ENCODE data around the gene SH3BGR. TPM values are rescaled to one million over a fixed set of nuclear protein-coding genes. Genes with fewer than 3 reads are reported as not detected.
A peak's percentile ranks its signal among the peaks of the same experiment; 100 is the strongest.

Gene SH3BGR
- total and polyA plus RNA-seq, 4 donors: 17.0 to 72.2 (median 39.8) TPM

DNA sequence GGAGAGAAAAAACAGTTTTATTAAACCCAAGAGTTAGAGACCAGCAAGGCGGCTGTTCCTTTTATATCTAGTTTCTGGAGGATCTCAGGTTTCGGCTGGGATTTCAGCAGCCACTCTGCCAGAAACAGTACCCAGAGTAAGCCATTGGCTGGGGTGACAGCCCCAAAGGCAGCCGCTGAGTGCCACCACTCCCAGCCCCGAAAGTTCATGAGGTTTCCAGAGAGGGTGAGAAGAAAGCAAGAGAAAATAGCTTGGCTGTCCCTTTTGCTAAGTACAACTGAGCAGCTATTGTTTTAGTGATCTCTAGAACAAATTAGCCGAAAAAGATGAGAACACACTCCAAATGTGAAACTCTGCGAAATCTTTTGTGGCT is 1.2 kb downstream of the SH3BGR start:
- intact Hi-C loops (cut with DNase I): no loop called here
- H3K4me1 ChIP-seq (ENCODE audit: control insufficient read depth in 1 of 2, insufficient read depth in 2 of 2, low read length in 2 of 2): no peaks in the 10 kb centered on the region
- WGBS, 2 donors: 21 to 30% methylated on average over 6 of the region's 6 CpGs
- peak; percentile 51 for ATAC-seq (ENCODE audit: low FRiP score)
- no peaks in the 10 kb centered on the region for H3K27me3 ChIP-seq (ENCODE audit: control insufficient read depth in 1 of 2, insufficient read depth in 2 of 2, low read length in 1 of 2)
- peak overlapping the region; percentile 39 to 79 for H3K27ac ChIP-seq (ENCODE audit: low read depth in 1 of 2, low read length in 2 of 2)
- DNase-seq: no peak
- H3K4me3 ChIP-seq (ENCODE audit: low read length in 2 of 2): peak overlapping the region; percentile 10 to 62
- H3K36me3 ChIP-seq (ENCODE audit: control insufficient read depth in 1 of 2, insufficient read depth in 2 of 2, low read length in 1 of 2): no peaks in the 10 kb centered on the region
- H3K9me3 ChIP-seq (ENCODE audit: control insufficient read depth, low read length): no peaks in the 10 kb centered on the region

DNA sequence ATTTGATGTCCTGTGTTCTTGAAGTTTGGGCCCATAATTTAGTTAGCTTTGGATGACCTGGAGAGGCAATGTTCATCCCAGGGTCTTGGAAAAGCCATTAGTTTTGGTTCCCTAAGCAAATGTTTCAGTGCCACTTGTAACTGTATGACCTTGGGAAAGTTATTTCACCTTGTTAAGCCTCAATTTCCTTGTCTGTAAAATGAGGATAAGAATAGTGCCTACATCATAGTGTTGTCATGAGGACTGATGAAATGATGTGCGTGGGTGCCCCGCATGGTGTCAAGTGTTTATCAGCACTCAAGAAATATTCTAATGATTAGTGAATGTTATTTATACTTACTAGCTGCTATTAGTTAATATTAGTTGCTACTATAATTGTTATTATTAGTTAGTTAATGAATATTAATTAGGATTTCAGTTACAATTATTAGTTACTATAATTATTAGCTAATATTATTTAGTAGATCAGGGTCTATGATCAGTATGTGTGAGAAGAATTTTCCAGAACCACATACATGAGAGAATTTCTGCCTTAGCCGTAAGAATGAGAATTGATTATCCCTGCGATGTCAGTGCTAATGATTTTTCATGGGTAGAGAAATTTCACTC is 1.9 kb downstream of the SH3BGR start:
- H3K4me3 ChIP-seq (ENCODE audit: low read length in 2 of 2): peak overlapping the region in 1 of 2 donors; percentile 23
- H3K27ac ChIP-seq (ENCODE audit: low read depth in 1 of 2, low read length in 2 of 2): peak overlapping the region in 1 of 2 donors; percentile 39
- DNase-seq (no peak), ATAC-seq (ENCODE audit: low FRiP score) (no peak)
- no peaks in the 10 kb centered on the region for H3K9me3 ChIP-seq (ENCODE audit: control insufficient read depth, low read length)
- H3K27me3 ChIP-seq (ENCODE audit: control insufficient read depth in 1 of 2, insufficient read depth in 2 of 2, low read length in 1 of 2): no peaks in the 10 kb centered on the region
- intact Hi-C loops (cut with DNase I): no loop called here
- 56 to 75% methylated on average over 4 of the region's 4 CpGs for WGBS, 2 donors
- no peaks in the 10 kb centered on the region for H3K36me3 ChIP-seq (ENCODE audit: control insufficient read depth in 1 of 2, insufficient read depth in 2 of 2, low read length in 1 of 2)
- H3K4me1 ChIP-seq (ENCODE audit: control insufficient read depth in 1 of 2, insufficient read depth in 2 of 2, low read length in 2 of 2): no peaks in the 10 kb centered on the region

DNA sequence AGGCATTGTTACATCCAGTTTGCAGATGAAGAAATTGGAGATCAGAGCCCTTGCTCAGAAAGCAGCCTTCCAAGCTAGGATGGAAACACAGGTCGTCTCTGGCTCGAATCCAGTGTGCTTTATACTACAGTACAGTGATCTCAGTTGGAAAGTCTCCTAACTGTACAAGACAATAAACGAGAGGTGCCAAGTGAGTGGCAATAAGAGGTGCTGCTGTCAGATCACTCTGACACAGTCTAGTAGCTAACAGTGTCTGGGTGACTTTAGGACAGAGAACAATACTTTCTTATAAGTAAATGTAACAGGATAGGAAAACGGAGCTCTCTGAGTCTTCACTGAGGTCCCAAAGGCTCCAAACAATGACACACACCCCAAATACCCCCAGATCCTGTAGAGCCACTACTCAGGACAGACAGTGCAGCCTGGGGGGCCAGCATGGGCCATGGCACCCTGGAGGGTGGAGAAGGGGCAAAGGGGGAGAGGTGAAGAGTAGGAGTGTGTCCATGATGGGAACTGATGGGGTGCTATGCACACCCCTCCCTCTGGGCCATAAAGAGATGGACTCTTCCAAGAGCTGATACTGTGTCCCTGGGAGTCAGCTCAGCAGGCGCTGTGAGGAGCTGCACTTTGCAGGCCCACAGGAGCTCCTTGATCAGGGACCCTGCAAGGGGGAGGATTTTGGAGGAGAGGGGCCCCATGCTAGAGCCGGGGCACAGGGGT is 3.3 kb downstream of the SH3BGR start:
- Histone ChIP-seq H3K36me3 (ENCODE audit: control insufficient read depth in 1 of 2, insufficient read depth in 2 of 2, low read length in 1 of 2) (no peaks in the 10 kb centered on the region), H3K9me3 (ENCODE audit: control insufficient read depth, low read length) (no peaks in the 10 kb centered on the region), H3K27ac (ENCODE audit: low read depth in 1 of 2, low read length in 2 of 2) (peak overlapping the region in 1 of 2 donors; percentile 21), H3K27me3 (ENCODE audit: control insufficient read depth in 1 of 2, insufficient read depth in 2 of 2, low read length in 1 of 2) (no peaks in the 10 kb centered on the region), H3K4me3 (ENCODE audit: low read length in 2 of 2) (no peak overlapping the region), H3K4me1 (ENCODE audit: control insufficient read depth in 1 of 2, insufficient read depth in 2 of 2, low read length in 2 of 2) (no peaks in the 10 kb centered on the region)
- no peak for DNase-seq
- WGBS, 2 donors: 40 to 50% methylated on average over 6 of the region's 6 CpGs
- intact Hi-C loops (cut with DNase I): no loop called here
- ATAC-seq (ENCODE audit: low FRiP score): no peak

DNA sequence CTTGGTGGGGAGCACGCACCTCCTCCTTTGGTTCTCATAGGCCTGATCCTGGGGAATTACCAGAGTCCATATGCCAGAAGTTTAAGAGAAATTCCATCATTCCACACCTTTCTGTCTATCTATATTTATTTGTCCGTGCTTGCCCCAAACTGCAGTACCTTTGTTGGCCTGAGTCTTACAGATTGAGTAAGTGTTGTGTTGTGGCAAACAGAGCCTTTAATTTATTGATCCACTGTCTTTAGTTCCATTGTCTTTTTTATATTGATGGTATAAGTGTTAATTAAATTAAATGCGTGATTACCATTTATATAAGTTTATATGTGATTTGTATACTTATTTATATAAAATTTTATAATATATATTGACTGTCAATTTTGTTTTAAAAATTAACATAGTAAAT is 4.9 kb downstream of the SH3BGR start:
- Histone ChIP-seq H3K27me3 (ENCODE audit: control insufficient read depth in 1 of 2, insufficient read depth in 2 of 2, low read length in 1 of 2) (no peaks in the 10 kb centered on the region), H3K36me3 (ENCODE audit: control insufficient read depth in 1 of 2, insufficient read depth in 2 of 2, low read length in 1 of 2) (no peaks in the 10 kb centered on the region), H3K4me3 (ENCODE audit: low read length in 2 of 2) (no peak overlapping the region), H3K27ac (ENCODE audit: low read depth in 1 of 2, low read length in 2 of 2) (no peak overlapping the region), H3K4me1 (ENCODE audit: control insufficient read depth in 1 of 2, insufficient read depth in 2 of 2, low read length in 2 of 2) (no peaks in the 10 kb centered on the region), H3K9me3 (ENCODE audit: control insufficient read depth, low read length) (no peaks in the 10 kb centered on the region)
- intact Hi-C loops (cut with DNase I): no loop called here
- DNase-seq (no peak), ATAC-seq (ENCODE audit: low FRiP score) (no peak)
- WGBS, 2 donors: 57 to 72% methylated on average over 3 of the region's 3 CpGs

DNA sequence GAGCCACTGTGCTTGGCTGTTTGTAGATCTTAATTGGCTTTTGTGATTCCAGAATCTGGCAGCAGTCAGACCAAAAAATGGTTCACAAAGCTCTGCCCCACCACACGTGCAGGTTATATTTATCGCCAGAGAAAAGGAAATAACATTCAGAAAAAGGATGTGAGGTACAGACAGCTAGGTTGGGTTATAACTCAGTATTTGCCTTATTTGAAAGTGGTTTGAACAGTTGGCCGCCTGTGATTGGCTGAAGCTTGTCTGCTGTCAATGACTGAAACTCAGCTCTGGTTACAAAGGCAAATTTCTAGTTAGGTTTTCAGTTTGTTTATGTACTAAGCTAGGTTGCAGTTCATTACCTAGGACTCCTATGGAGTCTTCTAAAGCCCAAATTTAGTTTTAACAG is 9.6 kb downstream of the SH3BGR start:
- ATAC-seq (ENCODE audit: low FRiP score) (no peak), DNase-seq (no peak)
- Histone ChIP-seq H3K9me3 (ENCODE audit: control insufficient read depth, low read length) (no peaks in the 10 kb centered on the region), H3K36me3 (ENCODE audit: control insufficient read depth in 1 of 2, insufficient read depth in 2 of 2, low read length in 1 of 2) (peaks cover 0 to 2% of the 10 kb centered on the region in 2 donors), H3K27me3 (ENCODE audit: control insufficient read depth in 1 of 2, insufficient read depth in 2 of 2, low read length in 1 of 2) (no peaks in the 10 kb centered on the region), H3K4me1 (ENCODE audit: control insufficient read depth in 1 of 2, insufficient read depth in 2 of 2, low read length in 2 of 2) (no peaks in the 10 kb centered on the region), H3K4me3 (ENCODE audit: low read length in 2 of 2) (no peak overlapping the region), H3K27ac (ENCODE audit: low read depth in 1 of 2, low read length in 2 of 2) (no peak overlapping the region)
- intact Hi-C loops (cut with DNase I): no loop called here
- 81 to 82% methylated on average over 3 of the region's 3 CpGs for WGBS, 2 donors

DNA sequence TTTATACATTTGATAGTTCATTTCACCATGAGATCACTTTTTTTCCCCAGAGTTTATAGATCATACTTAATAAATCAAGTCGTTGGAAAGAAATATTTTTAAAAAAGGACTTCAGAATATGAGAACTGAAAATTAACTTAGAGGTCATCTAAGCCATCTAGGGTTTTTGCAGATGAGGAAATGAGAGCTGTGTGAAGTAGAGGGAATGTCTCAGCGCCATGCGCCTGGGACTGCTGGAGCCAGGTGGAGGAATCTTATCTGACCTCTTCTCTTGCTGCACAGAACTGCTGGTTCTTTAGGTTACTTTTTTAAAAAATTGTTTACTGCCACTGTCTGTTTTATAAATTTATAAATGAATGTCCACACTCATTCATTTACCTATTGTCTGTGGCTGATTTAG is 11.5 kb downstream of the SH3BGR start:
- no peaks in the 10 kb centered on the region for H3K9me3 ChIP-seq (ENCODE audit: control insufficient read depth, low read length)
- intact Hi-C loops (cut with DNase I): no loop called here
- H3K36me3 ChIP-seq (ENCODE audit: control insufficient read depth in 1 of 2, insufficient read depth in 2 of 2, low read length in 1 of 2): peaks cover 0 to 2% of the 10 kb centered on the region in 2 donors
- WGBS, 2 donors: 83 to 85% methylated on average over 3 of the region's 3 CpGs
- no peaks in the 10 kb centered on the region for H3K4me1 ChIP-seq (ENCODE audit: control insufficient read depth in 1 of 2, insufficient read depth in 2 of 2, low read length in 2 of 2)
- DNase-seq (no peak), ATAC-seq (ENCODE audit: low FRiP score) (no peak)
- no peak overlapping the region for H3K4me3 ChIP-seq (ENCODE audit: low read length in 2 of 2)
- no peak overlapping the region for H3K27ac ChIP-seq (ENCODE audit: low read depth in 1 of 2, low read length in 2 of 2)
- H3K27me3 ChIP-seq (ENCODE audit: control insufficient read depth in 1 of 2, insufficient read depth in 2 of 2, low read length in 1 of 2): no peaks in the 10 kb centered on the region

DNA sequence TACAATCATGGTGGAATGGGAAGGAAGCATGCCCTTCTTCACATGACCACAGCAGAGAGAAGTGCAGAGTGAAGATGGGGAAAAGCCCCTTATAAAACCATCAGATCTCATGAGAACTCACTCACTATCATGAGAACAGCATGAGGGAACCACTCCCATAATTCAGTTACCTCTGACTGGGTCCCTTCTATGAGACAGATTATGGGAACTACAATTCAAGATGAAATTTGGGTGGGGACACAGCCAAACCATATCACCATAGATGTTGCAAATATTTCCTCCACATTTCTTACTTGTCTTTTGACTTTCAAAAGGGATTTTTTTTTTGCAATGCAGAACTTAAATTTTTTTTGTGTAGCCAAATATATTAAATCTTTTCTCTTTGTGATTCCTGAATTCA is 14.8 kb downstream of the SH3BGR start:
- ATAC-seq (ENCODE audit: low FRiP score) (no peak), DNase-seq (no peak)
- intact Hi-C loops (cut with DNase I): no loop called here

DNA sequence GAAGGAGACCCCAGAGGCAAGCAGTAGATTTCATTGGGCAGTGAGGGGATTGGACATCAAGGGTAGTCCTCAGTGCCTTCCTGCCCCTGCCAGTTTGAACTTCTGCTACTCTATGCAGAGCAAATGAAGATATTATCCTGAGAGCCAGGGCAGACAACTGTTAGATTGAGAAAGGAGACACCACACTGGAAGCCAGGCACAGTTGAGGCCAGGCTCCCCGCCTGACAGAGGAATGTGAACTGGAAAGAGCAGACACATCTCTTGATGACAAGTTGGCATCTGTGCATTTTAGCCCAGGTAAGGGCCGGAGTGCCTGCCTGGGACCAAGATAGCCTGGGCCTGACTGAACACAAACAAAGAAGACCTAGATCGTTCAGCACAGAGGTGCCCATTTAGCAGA is 16.0 kb downstream of the SH3BGR start:
- no peak for DNase-seq

More for the DNA sequence above, 14.8 kb downstream of the SH3BGR start:
- H3K27me3 ChIP-seq (ENCODE audit: control insufficient read depth in 1 of 2, insufficient read depth in 2 of 2, low read length in 1 of 2): no peaks in the 10 kb centered on the region
- H3K4me1 ChIP-seq (ENCODE audit: control insufficient read depth in 1 of 2, insufficient read depth in 2 of 2, low read length in 2 of 2): no peaks in the 10 kb centered on the region
- no peak overlapping the region for H3K27ac ChIP-seq (ENCODE audit: low read depth in 1 of 2, low read length in 2 of 2)
- peaks cover 0 to 2% of the 10 kb centered on the region in 2 donors for H3K36me3 ChIP-seq (ENCODE audit: control insufficient read depth in 1 of 2, insufficient read depth in 2 of 2, low read length in 1 of 2)
- no peak overlapping the region for H3K4me3 ChIP-seq (ENCODE audit: low read length in 2 of 2)
- no peaks in the 10 kb centered on the region for H3K9me3 ChIP-seq (ENCODE audit: control insufficient read depth, low read length)

DNA sequence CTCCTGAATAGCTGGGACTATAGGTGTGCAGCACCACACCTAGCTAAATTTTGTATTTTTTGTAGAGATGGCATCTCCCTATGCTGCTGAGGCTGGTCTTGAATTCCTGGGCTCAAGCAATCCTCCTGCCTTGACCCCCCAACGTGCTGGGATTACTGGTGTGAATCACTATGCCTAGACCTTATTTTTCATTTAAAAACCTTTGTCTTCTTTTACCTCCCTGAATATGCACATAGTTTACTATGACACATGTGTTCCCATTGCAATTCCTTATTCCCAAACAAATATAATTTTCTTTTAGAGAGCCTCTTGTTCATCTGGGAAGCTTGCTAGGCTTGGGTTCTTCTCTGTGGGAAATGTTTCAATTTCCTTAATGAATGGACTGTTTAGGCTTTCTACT is 16.8 kb downstream of the SH3BGR start:
- ATAC-seq (ENCODE audit: low FRiP score) (no peak), DNase-seq (no peak)
- Histone ChIP-seq H3K36me3 (ENCODE audit: control insufficient read depth in 1 of 2, insufficient read depth in 2 of 2, low read length in 1 of 2) (peaks cover 0 to 2% of the 10 kb centered on the region in 2 donors), H3K27ac (ENCODE audit: low read depth in 1 of 2, low read length in 2 of 2) (no peak overlapping the region), H3K4me1 (ENCODE audit: control insufficient read depth in 1 of 2, insufficient read depth in 2 of 2, low read length in 2 of 2) (no peaks in the 10 kb centered on the region), H3K9me3 (ENCODE audit: control insufficient read depth, low read length) (no peaks in the 10 kb centered on the region), H3K4me3 (ENCODE audit: low read length in 2 of 2) (no peak overlapping the region), H3K27me3 (ENCODE audit: control insufficient read depth in 1 of 2, insufficient read depth in 2 of 2, low read length in 1 of 2) (no peaks in the 10 kb centered on the region)
- intact Hi-C loops (cut with DNase I): no loop called here
- 91 to 99% methylated on average over 1 of the region's 1 CpG for WGBS, 2 donors

More for the DNA sequence above, 16.0 kb downstream of the SH3BGR start:
- no peaks in the 10 kb centered on the region for H3K4me1 ChIP-seq (ENCODE audit: control insufficient read depth in 1 of 2, insufficient read depth in 2 of 2, low read length in 2 of 2)
- H3K4me3 ChIP-seq (ENCODE audit: low read length in 2 of 2): no peak overlapping the region
- intact Hi-C loops (cut with DNase I): no loop called here
- H3K27me3 ChIP-seq (ENCODE audit: control insufficient read depth in 1 of 2, insufficient read depth in 2 of 2, low read length in 1 of 2): no peaks in the 10 kb centered on the region
- WGBS, 2 donors: 92% methylated on average over 3 of the region's 3 CpGs
- peaks cover 0 to 2% of the 10 kb centered on the region in 2 donors for H3K36me3 ChIP-seq (ENCODE audit: control insufficient read depth in 1 of 2, insufficient read depth in 2 of 2, low read length in 1 of 2)
- ATAC-seq (ENCODE audit: low FRiP score): no peak
- no peak overlapping the region for H3K27ac ChIP-seq (ENCODE audit: low read depth in 1 of 2, low read length in 2 of 2)
- no peaks in the 10 kb centered on the region for H3K9me3 ChIP-seq (ENCODE audit: control insufficient read depth, low read length)

Measured in aorta (tissue), 5 donors.